ENCODE data around the gene CPLX1. TPM values are rescaled to one million over a fixed set of nuclear protein-coding genes. Genes with fewer than 3 reads are reported as not detected.

Gene CPLX1
- total RNA-seq, 1 donor from 2014 or later, result not detected

DNA sequence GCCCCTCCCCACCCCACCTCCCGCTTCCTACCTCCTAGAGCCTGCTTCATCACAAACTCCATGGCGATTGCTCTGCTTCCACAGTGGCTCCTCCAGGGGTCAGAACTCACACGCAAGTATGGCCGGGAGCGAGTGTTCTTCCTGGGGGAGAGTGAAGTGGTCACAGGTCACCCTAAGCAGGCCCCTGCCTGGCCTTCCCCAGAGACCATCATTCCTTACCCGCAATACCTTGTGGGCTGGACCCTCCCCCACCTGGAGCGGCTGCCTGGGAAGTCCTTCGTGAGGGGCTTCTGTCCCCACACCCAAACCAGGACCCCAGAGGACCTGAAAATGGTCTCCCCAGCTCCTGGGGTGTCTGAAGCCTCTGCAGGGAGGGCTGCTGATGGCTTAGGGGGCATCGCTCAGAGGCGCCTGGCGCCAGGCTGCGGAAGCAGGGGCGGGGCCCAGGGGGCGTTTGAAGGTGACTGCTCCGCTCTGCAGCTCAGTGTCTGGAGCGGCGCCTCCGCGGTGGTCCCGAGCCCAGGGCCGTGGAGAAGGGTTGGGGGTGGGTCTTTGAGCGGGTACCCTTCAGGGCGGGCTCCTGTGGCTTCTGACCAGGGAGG lies 1.4 kb downstream of the CPLX1 start:
- Mint-ChIP-seq H3K4me3 (ENCODE audit: unreplicated experiment) (no peak overlapping the region), H3K27me3 (ENCODE audit: low read depth) (peaks cover 48% of the 10 kb centered on the region), H3K9me3 (ENCODE audit: low read depth) (no peaks in the 10 kb centered on the region), H3K27ac (ENCODE audit: unreplicated experiment) (no peak overlapping the region), H3K36me3 (ENCODE audit: low read depth) (no peaks in the 10 kb centered on the region), H3K4me1 (ENCODE audit: low read depth) (no peaks in the 10 kb centered on the region)
- no peak for DNase-seq (ENCODE audit: low spot score)
- TF ChIP-seq, protein P1, sequence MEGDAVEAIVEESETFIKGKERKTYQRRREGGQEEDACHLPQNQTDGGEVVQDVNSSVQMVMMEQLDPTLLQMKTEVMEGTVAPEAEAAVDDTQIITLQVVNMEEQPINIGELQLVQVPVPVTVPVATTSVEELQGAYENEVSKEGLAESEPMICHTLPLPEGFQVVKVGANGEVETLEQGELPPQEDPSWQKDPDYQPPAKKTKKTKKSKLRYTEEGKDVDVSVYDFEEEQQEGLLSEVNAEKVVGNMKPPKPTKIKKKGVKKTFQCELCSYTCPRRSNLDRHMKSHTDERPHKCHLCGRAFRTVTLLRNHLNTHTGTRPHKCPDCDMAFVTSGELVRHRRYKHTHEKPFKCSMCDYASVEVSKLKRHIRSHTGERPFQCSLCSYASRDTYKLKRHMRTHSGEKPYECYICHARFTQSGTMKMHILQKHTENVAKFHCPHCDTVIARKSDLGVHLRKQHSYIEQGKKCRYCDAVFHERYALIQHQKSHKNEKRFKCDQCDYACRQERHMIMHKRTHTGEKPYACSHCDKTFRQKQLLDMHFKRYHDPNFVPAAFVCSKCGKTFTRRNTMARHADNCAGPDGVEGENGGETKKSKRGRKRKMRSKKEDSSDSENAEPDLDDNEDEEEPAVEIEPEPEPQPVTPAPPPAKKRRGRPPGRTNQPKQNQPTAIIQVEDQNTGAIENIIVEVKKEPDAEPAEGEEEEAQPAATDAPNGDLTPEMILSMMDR (IDR thresholded peaks at IDR 0.05), result no peak

DNA sequence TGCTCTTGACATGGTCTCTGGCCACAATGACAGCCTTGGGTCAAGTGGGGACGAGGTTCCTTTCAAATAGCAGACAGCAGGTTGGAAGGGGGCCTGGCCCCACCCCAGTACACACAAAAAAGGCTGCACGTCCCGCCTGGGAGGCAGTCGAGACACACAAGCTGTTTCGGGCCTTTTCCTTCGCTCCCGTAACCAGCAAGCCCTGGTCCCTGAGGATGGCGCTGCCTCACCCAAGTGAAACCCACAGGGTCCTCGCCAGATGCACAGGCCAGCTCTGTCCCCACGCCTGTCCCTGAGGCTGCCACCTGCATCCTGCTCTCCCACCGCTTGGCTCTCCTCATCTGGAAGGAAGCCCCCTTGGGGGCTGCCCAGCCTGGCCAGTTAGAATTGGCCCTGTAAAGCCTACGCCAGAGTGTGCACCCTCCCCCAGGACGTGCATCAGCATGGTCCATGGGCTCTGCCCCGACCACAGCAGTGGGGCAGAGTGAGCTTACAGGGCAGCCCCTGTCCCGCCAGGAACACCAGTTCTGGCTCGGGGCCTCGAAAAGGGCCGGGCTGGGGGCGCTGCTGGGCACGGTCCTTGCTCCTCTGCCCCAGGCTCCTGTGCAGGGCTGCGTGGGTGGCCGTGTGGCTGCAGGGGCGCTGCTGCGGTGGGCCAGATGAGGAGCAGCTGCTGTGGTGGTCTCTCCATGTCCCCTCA lies 2.0 kb downstream of the CPLX1 start:
- H3K4me3 Mint-ChIP-seq (ENCODE audit: unreplicated experiment), result no peak overlapping the region
- TF ChIP-seq, protein P1 (IDR thresholded peaks at IDR 0.05), result no peak
- H3K4me1 Mint-ChIP-seq (ENCODE audit: low read depth), result no peaks in the 10 kb centered on the region
- no peak for DNase-seq (ENCODE audit: low spot score)
- peaks cover 53% of the 10 kb centered on the region for H3K27me3 Mint-ChIP-seq (ENCODE audit: low read depth)
- no peaks in the 10 kb centered on the region for H3K36me3 Mint-ChIP-seq (ENCODE audit: low read depth)
- H3K27ac Mint-ChIP-seq (ENCODE audit: unreplicated experiment), result no peak overlapping the region
- H3K9me3 Mint-ChIP-seq (ENCODE audit: low read depth), result no peaks in the 10 kb centered on the region

- TF ChIP-seq, protein P1 (IDR thresholded peaks at IDR 0.05), result no peak
- Mint-ChIP-seq H3K27me3 (ENCODE audit: low read depth) (peaks cover 50% of the 10 kb centered on the region), H3K36me3 (ENCODE audit: low read depth) (no peaks in the 10 kb centered on the region), H3K4me1 (ENCODE audit: low read depth) (no peaks in the 10 kb centered on the region), H3K27ac (ENCODE audit: unreplicated experiment) (no peak overlapping the region), H3K4me3 (ENCODE audit: unreplicated experiment) (no peak overlapping the region), H3K9me3 (ENCODE audit: low read depth) (no peaks in the 10 kb centered on the region)
- peak; percentile 90 for DNase-seq (ENCODE audit: low spot score)
These were observed 2.7 kb downstream of the CPLX1 start for GRCh38 chr4:823176-823760.

GRCh38 chr4:822361-823175 lies 3.4 kb downstream of the CPLX1 start:
- no peaks in the 10 kb centered on the region for H3K9me3 Mint-ChIP-seq (ENCODE audit: low read depth)
- peaks cover 43% of the 10 kb centered on the region for H3K27me3 Mint-ChIP-seq (ENCODE audit: low read depth)
- no peaks in the 10 kb centered on the region for H3K36me3 Mint-ChIP-seq (ENCODE audit: low read depth)
- no peaks in the 10 kb centered on the region for H3K4me1 Mint-ChIP-seq (ENCODE audit: low read depth)
- no peak for DNase-seq (ENCODE audit: low spot score)
- no peak overlapping the region for H3K27ac Mint-ChIP-seq (ENCODE audit: unreplicated experiment)
- no peak overlapping the region for H3K4me3 Mint-ChIP-seq (ENCODE audit: unreplicated experiment)
- TF ChIP-seq, protein P1 (IDR thresholded peaks at IDR 0.05), result no peak

- DNase-seq (ENCODE audit: low spot score), result no peak
- H3K4me1 Mint-ChIP-seq (ENCODE audit: low read depth), result no peaks in the 10 kb centered on the region
- peaks cover 46% of the 10 kb centered on the region for H3K27me3 Mint-ChIP-seq (ENCODE audit: low read depth)
- H3K27ac Mint-ChIP-seq (ENCODE audit: unreplicated experiment), result no peak overlapping the region
- H3K4me3 Mint-ChIP-seq (ENCODE audit: unreplicated experiment), result no peak overlapping the region
- H3K36me3 Mint-ChIP-seq (ENCODE audit: low read depth), result no peaks in the 10 kb centered on the region
- TF ChIP-seq, protein P1 (IDR thresholded peaks at IDR 0.05), result no peak
- no peaks in the 10 kb centered on the region for H3K9me3 Mint-ChIP-seq (ENCODE audit: low read depth)
These were observed 4.3 kb downstream of the CPLX1 start for GRCh38 chr4:821631-822030.

Measured in chondrocyte (in vitro differentiated cells).